GM19397 (cell line): ENCODE data around the gene SCAF4.
"Not testable (repeated sequence)": the region's sequence is repeated elsewhere in the genome, so short reads cannot be mapped to it uniquely, and the experiment has no call there.

Experiments
- ATAC-seq: cut with Tn5 transposase; IDR thresholded peaks from one replicate; pipeline ENCODE4 v1.9.1; 2021; ENCODE audit warnings: mild to moderate bottlenecking, moderate library complexity; ENCODE audit not compliant: unreplicated experiment

The SCAF4 gene

GRCh38 chr21:31675960-31676359 is 56.0 kb downstream of the SCAF4 start:
- no peak for ATAC-seq

- ATAC-seq: no peak
Measured at GRCh38 chr21:31675318-31675717, 56.6 kb downstream of the SCAF4 start.

GRCh38 chr21:31673321-31673912 is 58.5 kb downstream of the SCAF4 start:
- ATAC-seq: no peak

GRCh38 chr21:31671931-31672330 is 60.0 kb downstream of the SCAF4 start:
- no peak for ATAC-seq

GRCh38 chr21:31671146-31671716 is 60.7 kb downstream of the SCAF4 start:
- no peak for ATAC-seq

GRCh38 chr21:31670070-31670469 is 61.8 kb downstream of the SCAF4 start:
- no peak for ATAC-seq

- no peak for ATAC-seq
Measured at GRCh38 chr21:31668651-31669491, 63.0 kb downstream of the SCAF4 start.

- no peak for ATAC-seq
Measured at GRCh38 chr21:31667639-31668038, 64.3 kb downstream of the SCAF4 start.

- ATAC-seq: no peak
Measured at GRCh38 chr21:31667132-31667531, 64.8 kb downstream of the SCAF4 start.

- no peak for ATAC-seq
Measured at GRCh38 chr21:31666445-31667010, 65.4 kb downstream of the SCAF4 start.

- not testable (repeated sequence) for ATAC-seq
Measured at GRCh38 chr21:31665869-31666268, 66.0 kb downstream of the SCAF4 start.

GRCh38 chr21:31665397-31665796 is 66.5 kb downstream of the SCAF4 start:
- ATAC-seq: no peak

- ATAC-seq: no peak
Measured at GRCh38 chr21:31663584-31664249, 68.2 kb downstream of the SCAF4 start.

- no peak for ATAC-seq
Measured at GRCh38 chr21:31660591-31660990, 71.3 kb downstream of the SCAF4 start.

- peak; percentile 28 for ATAC-seq
Measured at GRCh38 chr21:31660259-31660565, 71.7 kb downstream of the SCAF4 start.

GRCh38 chr21:31659536-31660258 is 72.2 kb downstream of the SCAF4 start, which contains the start of gene SOD1:
SOD1 (plus strand) TSS chr21:31659693; CDS start chr21:31659770, 77 bp downstream.
- peak; percentile 98 for ATAC-seq

GRCh38 chr21:31659286-31659535 is 72.7 kb downstream of the SCAF4 start:
- peak; percentile 12 for ATAC-seq

- ATAC-seq: no peak
Measured at GRCh38 chr21:31658053-31658452, 73.9 kb downstream of the SCAF4 start.

- ATAC-seq: no peak
Measured at GRCh38 chr21:31656199-31657095, 75.5 kb downstream of the SCAF4 start.
